NT2/D1 (cell line): ENCODE measurements around the gene TRAF7.

ENCODE experiments used
- YY1 ChIP-seq: IDR thresholded peaks from 2 replicates; pipeline ENCODE4 v1.6.1; 2011; ENCODE audit not compliant: insufficient read length, insufficient read depth
- ZNF274 ChIP-seq: IDR thresholded peaks from 2 replicates; pipeline ENCODE4 v1.6.1; 2011; ENCODE audit warnings: mild to moderate bottlenecking, low read depth, low read length

- no peak for TF ChIP-seq ZNF274
- TF ChIP-seq YY1, result no peak
These were observed 11.6 kb downstream of the TRAF7 start for GRCh38 chr16:2167068-2167638.
